ENCODE data around the gene USP37.
"Not testable (repeated sequence)": the region's sequence is repeated elsewhere in the genome, so short reads cannot be mapped to it uniquely, and the experiment has no call there.

- not testable (repeated sequence) for TF ChIP-seq CTCF (IDR thresholded peaks at IDR 0.05; ENCODE audit: insufficient read depth, low read length, poor library complexity, severe bottlenecking); EZH2phosphoT487 (conservative IDR thresholded peaks at IDR 0.05; ENCODE audit: low read length)
Measured at GRCh38 chr2:218528409-218528808, 39.7 kb downstream of the USP37 start.
